Activated CD8-positive, alpha-beta memory T cell treated with anti-CD3 and anti-CD28 coated beads for 36 hours (primary cell): Measurements from ENCODE around the gene NRG3. TPM values are rescaled to one million over a fixed set of nuclear protein-coding genes. Genes with fewer than 3 reads are reported as not detected.

ENCODE experiments used
- CTCF ChIA-PET: fragments of 350-600 bp; sonication (Branson Sonifier 250); formaldehyde crosslinking; loops from one replicate; lab custom pipeline; 2021; ENCODE audit warnings: antibody characterized with exemption; lab: Charles Lee
- POLR2A ChIA-PET: fragments of 350-600 bp; sonication (Branson Sonifier 250); formaldehyde crosslinking; loops from one replicate; lab custom pipeline; 2021; ENCODE audit warnings: antibody characterized with exemption; lab: Charles Lee
- total RNA-seq, 2 experiments: library from RNA; stranded (reverse); gene quantifications; one replicate each; pipeline ENCODE4 v1.2.3, GENCODE V29; 2021

NRG3 gene
- total RNA-seq, 2 experiments from 2014 or later, result not detected

GRCh38 chr10:82890573-82890972 lies 1015.6 kb downstream of the NRG3 start:
- POLR2A ChIA-PET, result no interaction called here
- CTCF ChIA-PET, result no interaction called here

GRCh38 chr10:82908096-82908495 lies 1033.1 kb downstream of the NRG3 start:
- ChIA-PET CTCF (no interaction called here), POLR2A (no interaction called here)

DNA sequence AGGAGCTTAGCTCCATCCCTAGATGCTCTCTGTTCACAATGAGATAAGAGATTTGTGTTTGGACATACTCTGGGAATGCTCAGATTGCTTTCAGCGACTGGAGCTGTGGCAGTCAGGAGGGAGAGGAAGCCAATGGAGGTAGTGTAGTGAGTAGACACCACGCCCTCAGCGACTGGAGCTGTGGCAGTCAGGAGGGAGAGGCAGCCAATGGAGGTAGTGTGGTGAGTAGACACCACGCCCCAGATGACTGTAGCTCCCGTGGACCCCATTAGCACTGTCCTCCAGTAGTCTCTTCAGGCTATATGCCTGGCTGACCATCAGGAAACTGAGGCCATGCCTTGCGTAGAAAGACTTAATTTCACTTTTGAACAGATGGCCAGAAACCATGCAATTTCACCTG lies 1033.8 kb downstream of the NRG3 start:
- CTCF ChIA-PET, result no interaction called here
- POLR2A ChIA-PET, result no interaction called here

DNA sequence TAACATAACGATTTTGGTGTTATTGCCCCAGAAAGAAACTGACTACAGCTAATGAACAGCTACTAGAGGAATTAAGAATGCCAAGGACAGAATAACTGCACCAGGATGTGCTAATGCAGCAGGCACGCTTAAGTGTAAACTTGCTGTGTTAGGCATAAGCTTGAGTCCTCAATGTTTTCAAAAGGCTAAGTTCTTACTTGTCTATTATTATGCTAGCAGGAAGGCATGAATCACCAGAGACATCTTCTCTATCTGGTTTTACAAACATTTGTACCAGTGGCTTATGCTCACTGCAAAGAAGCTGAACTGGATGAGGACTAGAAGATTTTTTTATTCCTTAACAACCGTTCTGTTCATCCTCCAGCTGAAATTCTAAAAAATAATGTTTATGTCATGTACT lies 1035.3 kb downstream of the NRG3 start:
- CTCF ChIA-PET, result no interaction called here
- POLR2A ChIA-PET, result no interaction called here

GRCh38 chr10:82914655-82915136 lies 1039.7 kb downstream of the NRG3 start:
- ChIA-PET POLR2A (no interaction called here), CTCF (interaction anchor here (0.6 kb wide), 1 partner anchor 19 kb away, joined by 3 read pairs; no protein-coding TSS in a partner anchor)

DNA sequence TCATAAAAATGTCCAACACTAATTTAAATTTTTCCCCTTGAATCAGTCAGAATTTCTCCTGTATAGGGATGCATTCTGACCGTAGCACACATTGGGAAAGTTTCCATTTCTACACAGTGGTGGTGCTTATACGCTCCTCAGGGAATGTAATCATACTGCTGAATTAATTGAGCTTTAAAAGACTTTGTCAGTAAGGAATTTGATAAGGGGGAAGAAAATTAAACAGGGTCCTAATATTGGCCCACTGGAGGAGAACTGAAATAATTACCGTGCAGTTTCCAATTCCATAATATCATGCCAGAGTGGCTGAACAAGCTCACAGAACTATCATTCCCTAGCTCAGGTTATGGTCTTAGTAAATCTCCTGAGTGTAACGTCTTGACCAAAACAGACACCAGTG lies 1041.9 kb downstream of the NRG3 start:
- CTCF ChIA-PET, result no interaction called here
- POLR2A ChIA-PET, result no interaction called here

DNA sequence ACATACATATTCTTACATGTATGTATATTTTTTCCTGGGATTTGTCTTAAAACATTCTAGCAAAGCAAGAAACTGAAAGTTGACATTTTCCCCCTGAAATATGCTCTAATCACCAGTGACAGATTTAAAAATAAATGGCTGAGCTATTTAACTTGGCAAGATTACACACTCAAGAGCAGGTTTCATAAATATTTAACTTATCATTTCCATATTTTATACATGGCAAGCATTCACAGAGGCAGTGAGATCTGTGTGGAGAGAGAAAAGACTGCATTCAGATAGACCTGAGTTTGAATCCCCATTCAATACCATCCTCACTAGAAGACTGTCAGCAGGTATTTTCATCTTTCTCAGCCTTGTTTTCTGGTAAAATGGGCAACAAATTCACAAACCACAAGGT lies 1043.0 kb downstream of the NRG3 start:
- ChIA-PET POLR2A (no interaction called here), CTCF (no interaction called here)

GRCh38 chr10:82922046-82922445 lies 1047.1 kb downstream of the NRG3 start:
- POLR2A ChIA-PET, result no interaction called here
- CTCF ChIA-PET, result no interaction called here

GRCh38 chr10:82922755-82923154 lies 1047.8 kb downstream of the NRG3 start:
- CTCF ChIA-PET, result no interaction called here
- POLR2A ChIA-PET, result no interaction called here

DNA sequence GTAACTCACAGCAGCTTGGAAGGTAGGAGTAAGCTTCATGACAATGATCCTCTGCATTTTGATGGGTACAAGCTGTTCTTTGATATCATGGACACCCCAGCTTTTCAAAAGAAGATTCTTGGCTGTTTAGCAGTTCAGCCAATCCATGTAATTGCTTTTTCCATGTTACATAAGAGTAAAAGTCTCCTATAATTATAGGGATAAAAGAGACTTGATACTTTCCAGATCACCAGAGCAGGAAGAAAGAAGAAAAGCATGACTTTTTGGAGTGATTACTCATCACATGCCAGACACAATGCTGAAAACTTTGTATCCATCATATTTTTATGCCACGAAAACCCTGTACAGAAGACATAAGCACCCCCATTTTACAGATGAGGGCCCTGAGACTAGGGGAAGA lies 1049.7 kb downstream of the NRG3 start:
- POLR2A ChIA-PET, result no interaction called here
- CTCF ChIA-PET, result no interaction called here

DNA sequence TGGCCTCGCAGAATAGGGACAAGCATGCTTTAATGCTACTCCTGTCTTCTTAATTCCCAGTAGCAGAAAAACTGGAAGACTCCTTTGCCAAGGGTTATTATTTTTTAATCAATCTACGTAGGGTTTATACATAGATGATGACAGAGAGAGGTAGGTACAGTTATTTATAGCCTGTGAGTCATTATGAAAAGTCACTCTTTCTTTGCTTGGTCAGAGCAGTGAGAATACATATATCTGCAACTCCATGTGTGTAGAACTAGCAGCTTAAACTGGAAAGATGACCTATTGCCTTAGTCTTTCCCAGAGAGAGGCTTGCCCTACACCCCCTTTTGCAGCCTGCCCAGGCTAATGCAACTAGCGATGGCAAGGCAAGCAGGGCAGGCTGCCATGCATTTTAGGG lies 1050.6 kb downstream of the NRG3 start:
- POLR2A ChIA-PET, result no interaction called here
- CTCF ChIA-PET, result no interaction called here

- CTCF ChIA-PET, result no interaction called here
- POLR2A ChIA-PET, result no interaction called here
Observed at GRCh38 chr10:82932451-82932850, 1057.5 kb downstream of the NRG3 start.

- ChIA-PET CTCF (no interaction called here), POLR2A (no interaction called here)
Observed at GRCh38 chr10:82934429-82934828, 1059.4 kb downstream of the NRG3 start.

- POLR2A ChIA-PET, result no interaction called here
- CTCF ChIA-PET, result no interaction called here
Observed at GRCh38 chr10:82934947-82935346, 1060.0 kb downstream of the NRG3 start.

GRCh38 chr10:82938331-82938730 lies 1063.3 kb downstream of the NRG3 start:
- CTCF ChIA-PET, result no interaction called here
- POLR2A ChIA-PET, result no interaction called here

DNA sequence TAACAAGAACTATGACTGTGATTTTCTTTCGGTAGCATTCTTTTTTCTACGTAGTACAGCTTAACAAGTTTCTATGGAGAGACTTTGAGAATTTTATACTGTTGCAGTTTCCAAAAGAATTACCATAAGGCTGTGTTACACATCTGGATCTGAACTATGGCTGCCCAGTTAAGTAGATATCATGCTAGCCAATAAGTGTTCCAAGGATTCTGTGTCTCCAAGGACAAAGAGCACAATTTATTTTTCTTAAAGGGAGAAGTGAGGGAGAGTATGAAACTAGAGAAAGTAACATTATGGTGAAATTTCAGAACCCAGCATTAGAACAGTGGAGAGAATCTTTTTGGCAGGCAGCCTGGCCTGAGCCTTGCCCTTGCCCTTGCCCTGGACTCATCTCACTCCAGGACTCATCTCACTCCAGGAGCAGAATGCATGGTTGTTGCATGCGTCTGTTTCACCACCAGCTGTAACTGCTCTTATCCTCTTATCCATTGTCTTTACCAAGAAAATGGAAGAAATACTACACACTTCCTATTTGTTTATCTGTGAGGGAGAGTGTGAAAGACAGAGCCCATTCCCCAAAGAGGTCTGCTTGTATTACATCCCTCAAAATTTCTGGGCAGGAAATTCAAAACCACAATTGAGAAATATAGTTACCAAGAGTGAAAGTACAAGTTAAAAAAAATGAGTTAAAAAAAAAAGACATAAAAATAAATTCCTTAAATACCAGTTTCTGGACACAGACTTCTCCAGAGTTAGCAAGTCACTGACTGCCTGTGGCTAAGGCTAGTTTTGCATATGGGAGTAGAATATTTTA lies 1067.5 kb downstream of the NRG3 start:
- ChIA-PET CTCF (no interaction called here), POLR2A (no interaction called here)

DNA sequence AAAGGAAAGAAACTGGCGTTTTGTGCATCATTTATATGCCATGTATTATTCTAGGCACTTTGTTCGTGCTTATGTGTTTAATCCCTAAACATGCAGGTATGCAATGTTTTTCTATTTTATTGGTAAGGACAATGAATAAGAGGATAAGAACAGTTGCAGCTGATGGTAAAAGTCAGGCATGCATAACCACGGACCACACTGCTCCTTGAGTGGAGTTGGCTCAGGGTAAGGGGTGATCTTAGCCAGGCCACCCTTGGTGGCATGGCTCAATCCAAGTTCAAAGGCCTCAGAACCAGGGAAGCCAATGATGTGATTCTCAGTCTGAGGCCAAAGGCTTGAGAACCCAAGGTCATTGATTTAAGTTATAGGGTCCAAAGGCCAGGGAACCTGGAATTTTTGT lies 1068.1 kb downstream of the NRG3 start:
- ChIA-PET POLR2A (no interaction called here), CTCF (no interaction called here)

- ChIA-PET POLR2A (no interaction called here), CTCF (no interaction called here)
Observed at GRCh38 chr10:82949816-82950575, 1075.0 kb downstream of the NRG3 start.

DNA sequence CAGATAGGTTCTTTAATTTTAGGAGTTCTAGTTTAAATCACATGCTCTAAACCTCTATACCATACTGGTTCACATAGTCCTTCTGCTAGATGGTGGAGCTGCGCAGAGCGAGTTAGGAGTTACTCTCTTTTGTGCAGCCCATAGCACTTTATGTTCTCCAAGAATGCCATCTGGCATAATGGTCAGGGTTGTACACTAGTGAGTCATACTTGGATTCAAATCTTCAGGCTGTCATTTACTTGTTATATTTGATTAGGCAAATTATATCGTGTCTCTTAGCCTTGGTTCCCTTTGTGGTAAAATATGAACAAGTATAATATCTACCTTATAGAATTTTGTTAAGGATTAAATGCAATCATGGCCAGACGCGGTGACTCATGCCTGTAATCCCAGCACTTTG lies 1078.3 kb downstream of the NRG3 start:
- ChIA-PET POLR2A (no interaction called here), CTCF (no interaction called here)

DNA sequence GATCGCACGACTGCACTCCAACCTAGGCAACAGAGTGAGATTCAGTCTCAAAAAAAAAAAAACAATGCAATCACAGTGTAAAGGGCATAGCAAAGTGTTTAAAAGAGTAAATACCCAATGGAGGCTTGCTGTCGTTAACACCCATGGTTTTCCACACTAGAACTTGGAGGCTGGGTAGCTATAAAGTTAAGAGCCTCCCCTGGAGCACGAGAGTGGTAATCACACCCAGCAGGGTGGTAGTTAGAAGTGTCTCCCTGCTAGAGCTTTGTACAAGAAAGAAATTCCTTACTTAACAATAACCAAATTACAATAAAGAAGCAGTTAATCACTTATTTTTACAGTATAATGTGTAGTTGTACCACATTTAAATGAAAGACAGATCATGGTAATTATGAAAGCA lies 1078.9 kb downstream of the NRG3 start:
- ChIA-PET POLR2A (no interaction called here), CTCF (no interaction called here)
